LHCN-M2 (cell line): ENCODE data around the gene ATF6. TPM values are rescaled to one million over a fixed set of nuclear protein-coding genes. Genes with fewer than 3 reads are reported as not detected.
"Not testable (repeated sequence)": the region's sequence is repeated elsewhere in the genome, so short reads cannot be mapped to it uniquely, and the experiment has no call there.

ENCODE experiments used
- DNase-seq: peaks from one replicate; pipeline ENCODE4 v3.0.0-alpha.2; 2012; ENCODE audit warnings: low read depth
- total RNA-seq: library from RNA; depleted of rRNA; stranded (reverse); fragments of >200 nt; gene quantifications from 2 replicates; pipeline ENCODE4 v1.2.3, GENCODE V29; 2014

ATF6 gene
- total RNA-seq, 1 experiment from 2014 or later: 23.5 TPM

GRCh38 chr1:161826478-161826877 lies 60.4 kb downstream of the ATF6 start:
- no peak for DNase-seq

GRCh38 chr1:161827786-161828185 lies 61.7 kb downstream of the ATF6 start:
- peak; percentile 72 for DNase-seq

GRCh38 chr1:161832299-161832907 lies 66.3 kb downstream of the ATF6 start:
- DNase-seq: not testable (repeated sequence)

GRCh38 chr1:161834967-161835550 lies 68.9 kb downstream of the ATF6 start:
- DNase-seq: no peak

- peak; percentile 52 for DNase-seq
Measured at GRCh38 chr1:161836018-161836417, 69.9 kb downstream of the ATF6 start.

GRCh38 chr1:161838362-161838761 lies 72.2 kb downstream of the ATF6 start:
- no peak for DNase-seq

- no peak for DNase-seq
Measured at GRCh38 chr1:161838885-161839284, 72.8 kb downstream of the ATF6 start.

GRCh38 chr1:161839591-161839990 lies 73.5 kb downstream of the ATF6 start:
- DNase-seq: no peak

GRCh38 chr1:161840363-161840762 lies 74.2 kb downstream of the ATF6 start:
- peak; percentile 17 for DNase-seq

GRCh38 chr1:161843156-161843555 lies 77.0 kb downstream of the ATF6 start:
- no peak for DNase-seq

GRCh38 chr1:161844696-161845095 lies 78.6 kb downstream of the ATF6 start:
- no peak for DNase-seq

- no peak for DNase-seq
Measured at GRCh38 chr1:161848676-161849075, 82.6 kb downstream of the ATF6 start.

GRCh38 chr1:161849518-161849917 lies 83.4 kb downstream of the ATF6 start:
- no peak for DNase-seq

- DNase-seq: no peak
Measured at GRCh38 chr1:161855260-161855659, 89.1 kb downstream of the ATF6 start.

GRCh38 chr1:161858271-161858670 lies 92.2 kb downstream of the ATF6 start:
- DNase-seq: no peak

- no peak for DNase-seq
Measured at GRCh38 chr1:161863549-161863948, 97.4 kb downstream of the ATF6 start.

GRCh38 chr1:161864577-161864976 lies 98.5 kb downstream of the ATF6 start:
- DNase-seq: peak; percentile 53

- no peak for DNase-seq
Measured at GRCh38 chr1:161866241-161866640, 100.1 kb downstream of the ATF6 start.

GRCh38 chr1:161868832-161869231 lies 102.7 kb downstream of the ATF6 start:
- DNase-seq: no peak

- DNase-seq: no peak
Measured at GRCh38 chr1:161869291-161869690, 103.2 kb downstream of the ATF6 start.

- peak; percentile 12 for DNase-seq
Measured at GRCh38 chr1:161872506-161872905, 106.4 kb downstream of the ATF6 start.

- no peak for DNase-seq
Measured at GRCh38 chr1:161879261-161879660, 113.1 kb downstream of the ATF6 start.

- DNase-seq: peak; percentile 15
Measured at GRCh38 chr1:161884475-161884874, 118.4 kb downstream of the ATF6 start.

GRCh38 chr1:161885003-161885402 lies 118.9 kb downstream of the ATF6 start:
- DNase-seq: peak; percentile 92
